H1 (cell line): ENCODE measurements around the gene CCDC28B. TPM values are rescaled to one million over a fixed set of nuclear protein-coding genes. Genes with fewer than 3 reads are reported as not detected.

Experiments used
- CTCF ChIA-PET: fragments of 300-600 bp; sonication (Branson Sonifier 250); formaldehyde crosslinking; loops from one replicate; lab custom pipeline; 2021; ENCODE audit not compliant: partially characterized antibody; lab: Charles Lee
- POLR2A ChIA-PET: fragments of 300-600 bp; sonication (Branson Sonifier 250); formaldehyde crosslinking; loops from one replicate; lab custom pipeline; 2021; ENCODE audit warnings: inconsistent platforms; ENCODE audit not compliant: partially characterized antibody; lab: Charles Lee
- DNase-seq, 2 experiments: peaks; one replicate each; pipeline versions ENCODE4 v3.0.0 to v3.0.0-alpha.2; 2010 to 2022; ENCODE audit warnings: low spot score in 2 of 2, low read depth in 1 of 2, mixed read lengths in 1 of 2
- FAIRE-seq: peaks from 2 replicates; lab custom pipeline; 2011; peaks lifted over from hg19 to GRCh38; lab: Jason Lieb, UNC
- H2AFZ ChIP-seq: 2 replicates; pipeline ENCODE4 v1.8.1; 2012; ENCODE audit warnings: low read length, inconsistent platforms
- H2AK5ac ChIP-seq: 2 replicates; pipeline ENCODE4 v1.6.1; 2013; ENCODE audit warnings: low read depth, low read length
- H2BK120ac ChIP-seq: replicated peaks from 2 replicates; pipeline ENCODE3; 2013; ENCODE audit warnings: low read depth, low read length, inconsistent platforms
- H2BK12ac ChIP-seq: 2 replicates; pipeline ENCODE4 v1.6.1; 2013; ENCODE audit warnings: low read depth, low read length
- H2BK15ac ChIP-seq: 2 replicates; pipeline ENCODE4 v1.6.1; 2013; ENCODE audit warnings: low read length
- H2BK20ac ChIP-seq: 2 replicates; pipeline ENCODE4 v1.6.1; 2013; ENCODE audit warnings: low read length
- H2BK5ac ChIP-seq: 2 replicates; pipeline ENCODE4 v1.6.1; 2013; ENCODE audit warnings: low read depth, low read length
- H3K14ac ChIP-seq: 2 replicates; pipeline ENCODE4 v1.6.1; 2013; ENCODE audit warnings: inconsistent platforms; ENCODE audit not compliant: insufficient read length
- H3K18ac ChIP-seq: 2 replicates; pipeline ENCODE4 v1.6.1; 2013; ENCODE audit warnings: low read length; ENCODE audit errors: extremely low read depth
- H3K23ac ChIP-seq: 2 replicates; pipeline ENCODE4 v1.6.1; 2013; ENCODE audit warnings: inconsistent platforms; ENCODE audit not compliant: insufficient read length
- H3K23me2 ChIP-seq: 2 replicates; pipeline ENCODE4 v1.6.1; 2013; ENCODE audit warnings: low read depth, low read length
- H3K27ac ChIP-seq: 2 replicates; pipeline ENCODE4 v1.6.1; 2011; ENCODE audit warnings: low read depth, low read length, inconsistent platforms
- H3K27me3 ChIP-seq, 4 experiments: replicated peaks in 1 of 4; 1 replicate in 1 of 4; 2 replicates in 3 of 4; pipeline versions ENCODE4 v1.6.1 to v1.8.1; 2011 to 2013; ENCODE audit warnings: low read length in 3 of 4, mild to moderate bottlenecking in 3 of 4, inconsistent platforms in 2 of 4, mixed read lengths in 2 of 4, moderate library complexity in 1 of 4; ENCODE audit not compliant: control insufficient read depth in 3 of 4, insufficient read depth in 3 of 4; ENCODE audit errors: extremely low read depth in 1 of 4
- H3K36me3 ChIP-seq, 4 experiments: 2 replicates each; pipeline versions ENCODE4 v1.6.1 to v1.8.1; 2011 to 2013; ENCODE audit warnings: mild to moderate bottlenecking in 4 of 4, low read length in 3 of 4, moderate library complexity in 2 of 4, control low read depth in 1 of 4, inconsistent platforms in 1 of 4; ENCODE audit not compliant: insufficient read depth in 4 of 4, control insufficient read depth in 2 of 4
- H3K4ac ChIP-seq: replicated peaks from 2 replicates; pipeline ENCODE3; 2013; ENCODE audit warnings: low read length, low read depth, mixed read lengths, inconsistent platforms; ENCODE audit not compliant: insufficient read length
- H3K4me1 ChIP-seq, 4 experiments: replicated peaks in 1 of 4; 1 replicate in 1 of 4; 2 replicates in 3 of 4; pipeline versions ENCODE4 v1.6.1 to v1.8.1; 2011 to 2013; ENCODE audit warnings: low read length in 3 of 4, inconsistent platforms in 2 of 4, mixed read lengths in 1 of 4; ENCODE audit not compliant: insufficient read depth in 4 of 4, control insufficient read depth in 3 of 4
- H3K4me2 ChIP-seq, 2 experiments: 2 replicates each; pipeline versions ENCODE4 v1.6.1 to v1.8.1; 2011 to 2013; ENCODE audit warnings: low read depth in 2 of 2, low read length in 2 of 2, control low read depth in 1 of 2, inconsistent platforms in 1 of 2, mild to moderate bottlenecking in 1 of 2; ENCODE audit not compliant: insufficient read depth in 1 of 2
- H3K4me3 ChIP-seq, 4 experiments: fragments of 200-600, 300-600 bp in 1 of 4; sonication (generic), shearing (Covaris generic), sonication (Bioruptor Twin) in 1 of 4; 2 replicates each; pipeline versions ENCODE4 v1.5.1 to v1.8.1; 2011 to 2016; ENCODE audit warnings: low read length in 4 of 4, low read depth in 3 of 4, control low read depth in 2 of 4, inconsistent platforms in 2 of 4, mild to moderate bottlenecking in 2 of 4, mixed read lengths in 1 of 4, moderate library complexity in 1 of 4; ENCODE audit not compliant: insufficient read depth in 2 of 4; ENCODE audit errors: extremely low read depth in 1 of 4
- H3K56ac ChIP-seq: replicated peaks from 2 replicates; pipeline ENCODE3; 2013; ENCODE audit warnings: low read depth, mild to moderate bottlenecking, mixed read lengths, low read length, inconsistent platforms; ENCODE audit not compliant: insufficient read length
- H3K79me1 ChIP-seq: 2 replicates; pipeline ENCODE4 v1.6.1; 2013; ENCODE audit warnings: low read depth, low read length, control low read depth
- H3K79me2 ChIP-seq, 2 experiments: 2 replicates each; pipeline versions ENCODE4 v1.6.1 to v1.8.1; 2012 to 2013; ENCODE audit warnings: low read length in 2 of 2, mild to moderate bottlenecking in 2 of 2, inconsistent platforms in 1 of 2; ENCODE audit not compliant: insufficient read depth in 2 of 2, control insufficient read depth in 1 of 2
- H3K9ac ChIP-seq, 4 experiments: replicated peaks in 1 of 4; 1 replicate in 1 of 4; 2 replicates in 3 of 4; pipeline versions ENCODE4 v1.6.1 to v1.8.1; 2011 to 2013; ENCODE audit warnings: low read depth in 3 of 4, low read length in 3 of 4, control low read depth in 2 of 4, mild to moderate bottlenecking in 2 of 4, moderate library complexity in 2 of 4, inconsistent platforms in 1 of 4; ENCODE audit errors: extremely low read depth in 1 of 4
- H3K9me3 ChIP-seq, 2 experiments: 2 replicates each; pipeline versions ENCODE4 v1.6.1 to v1.8.1; 2012 to 2013; ENCODE audit warnings: mild to moderate bottlenecking in 2 of 2, moderate library complexity in 2 of 2, control low read depth in 1 of 2, inconsistent platforms in 1 of 2, low read depth in 1 of 2, low read length in 1 of 2, mixed read lengths in 1 of 2; ENCODE audit not compliant: insufficient read depth in 2 of 2
- H4K20me1 ChIP-seq, 2 experiments: replicated peaks in 1 of 2; 2 replicates each; pipeline versions ENCODE3 to v1.8.1; 2011 to 2013; ENCODE audit warnings: inconsistent platforms in 2 of 2, low read length in 2 of 2, mild to moderate bottlenecking in 1 of 2; ENCODE audit not compliant: insufficient read depth in 2 of 2, control insufficient read depth in 1 of 2
- H4K5ac ChIP-seq: 2 replicates; pipeline ENCODE4 v1.6.1; 2013; ENCODE audit warnings: low read length, low read depth, mixed read lengths, inconsistent platforms; ENCODE audit not compliant: insufficient read length
- H4K8ac ChIP-seq: 2 replicates; pipeline ENCODE4 v1.8.0; 2013; ENCODE audit warnings: mild to moderate bottlenecking, moderate library complexity, low read length, inconsistent platforms; ENCODE audit not compliant: insufficient read depth; ENCODE audit errors: extremely low read depth
- H4K91ac ChIP-seq: replicated peaks from 2 replicates; pipeline ENCODE3; 2013; ENCODE audit warnings: low read length, mixed read lengths, inconsistent platforms; ENCODE audit not compliant: insufficient read length
- ATF3 ChIP-seq: IDR thresholded peaks from 2 replicates; pipeline ENCODE4 v1.6.1; 2011; ENCODE audit warnings: low read depth, mild to moderate bottlenecking, low read length; ENCODE audit not compliant: insufficient read depth
- BACH1 ChIP-seq: IDR thresholded peaks from 2 replicates; pipeline ENCODE4 v1.6.1; 2012; ENCODE audit warnings: low read length, improper control_type of control experiment
- HDAC6 ChIP-seq: IDR thresholded peaks from one replicate; pipeline ENCODE4 v1.7.1; 2012; ENCODE audit warnings: low read depth, mild to moderate bottlenecking, inconsistent platforms, low read length, moderate library complexity
- KDM1A ChIP-seq: fragments of 200-600, 300-600 bp; sonication (generic); IDR thresholded peaks from 2 replicates; pipeline ENCODE4 v1.7.1; 2016; ENCODE audit warnings: mild to moderate bottlenecking, low read length, borderline replicate concordance
- KDM5A ChIP-seq: fragments of 200-600 bp; IDR thresholded peaks from 2 replicates; pipeline ENCODE4 v1.7.1; 2012; ENCODE audit warnings: mild to moderate bottlenecking, low read length, inconsistent platforms, mixed read lengths
- MAFK ChIP-seq: IDR thresholded peaks from 2 replicates; pipeline ENCODE4 v1.6.1; 2012; ENCODE audit warnings: low read depth, mild to moderate bottlenecking, improper control_type of control experiment, low read length
- MAX ChIP-seq: IDR thresholded peaks from 2 replicates; pipeline ENCODE4 v1.6.1; 2012; ENCODE audit warnings: inconsistent platforms
- RNF2 ChIP-seq: fragments of 200-900, 300-1000 bp; sonication (generic); IDR thresholded peaks from 2 replicates; pipeline ENCODE4 v1.7.1; 2016; ENCODE audit warnings: borderline replicate concordance, low read depth, mild to moderate bottlenecking, antibody characterized with exemption, low read length; ENCODE audit not compliant: poor library complexity, severe bottlenecking; ENCODE audit errors: missing control alignments
- SP4 ChIP-seq: IDR thresholded peaks from 2 replicates; pipeline ENCODE4 v1.6.1; 2012; ENCODE audit warnings: low read length, inconsistent platforms
- SUZ12 ChIP-seq: fragments of 200-600 bp; sonication (generic); IDR thresholded peaks from 2 replicates; pipeline ENCODE4 v1.6.1; 2012; ENCODE audit warnings: mild to moderate bottlenecking, inconsistent platforms, low read length, moderate library complexity, mixed read lengths
- WGBS, 2 experiments: shearing (Covaris generic) in 1 of 2; methylation state at CpG; one replicate each; pipeline versions ENCODE4 v1.1.6 to v1.1.7; 2013 to 2015; ENCODE audit warnings: low lambda C conversion rate in 2 of 2, mixed read lengths in 2 of 2, inconsistent platforms in 1 of 2, low coverage in 1 of 2, missing lambda C conversion rate in 1 of 2; ENCODE audit not compliant: insufficient replicate concordance in 2 of 2, insufficient coverage in 1 of 2, insufficient read length in 1 of 2; ENCODE audit errors: extremely low coverage in 1 of 2, missing lambda C conversion rate in 1 of 2; 5-methylcytosine and 5-hydroxymethylcytosine counted together
- polyA plus RNA-seq, 7 experiments: library from polyadenylated mRNA; depleted of rRNA in 3 of 7; stranded (reverse) in 5 of 7; unstranded in 2 of 7; fragments of >200 nt in 5 of 7; fragments of 200-250 nt in 2 of 7; gene quantifications; 1 replicate in 5 of 7; 2 replicates in 1 of 7; 4 replicates in 1 of 7; pipeline versions ENCODE4 v1.2.1 to v1.2.3, GENCODE V29; 2011 to 2013; ENCODE audit warnings: missing spikeins in 2 of 7, mixed read lengths in 2 of 7
- total RNA-seq: library from RNA; stranded (reverse); fragmentation: NEBNext Ultra II Directional; extraction: Animal tissue kit (Norgen Biotek cat#: 25700); gene quantifications from 2 replicates; pipeline ENCODE4 v1.2.1, GENCODE V29; 2021

CCDC28B gene
- total and polyA plus RNA-seq, 2 of the 8 experiments (the other 6 are each of a cell fraction or from before 2014, with no cell fraction given): 16.7 to 17.1 TPM

- Histone ChIP-seq H3K79me2 (peaks cover 4 to 22% of the 10 kb centered on the region in 2 experiments), H4K91ac (no peak overlapping the region), H2BK120ac (no peak overlapping the region), H2AK5ac (no peak overlapping the region), H3K4me2 (no peak overlapping the region), H3K23ac (no peak overlapping the region), H3K56ac (no peak overlapping the region), H3K4ac (no peak overlapping the region), H3K23me2 (no peaks in the 10 kb centered on the region), H3K18ac (no peak overlapping the region), H3K9ac (no peak overlapping the region), H4K5ac (no peak overlapping the region), H2BK5ac (no peak overlapping the region), H2BK20ac (no peak overlapping the region), H2BK15ac (no peak overlapping the region), H3K4me1 (no peaks in the 10 kb centered on the region), H2AFZ (no peak overlapping the region), H3K27me3 (no peaks in the 10 kb centered on the region), H4K8ac (no peak overlapping the region), H3K36me3 (peaks cover 44 to 84% (median 74%) of the 10 kb centered on the region in 4 experiments), H4K20me1 (peaks cover 6 to 17% of the 10 kb centered on the region in 2 experiments), H3K14ac (no peak overlapping the region), H3K4me3 (no peak overlapping the region), H3K27ac (no peak overlapping the region), H3K79me1 (no peaks in the 10 kb centered on the region), H3K9me3 (no peaks in the 10 kb centered on the region), H2BK12ac (no peak overlapping the region)
- FAIRE-seq: no peak
- no peak for DNase-seq
- CTCF ChIA-PET: interaction anchor here (0.9 kb wide), 1 partner anchor 12 kb away, joined by 4 read pairs; the partner anchor contains the start of gene CCDC28B
- WGBS, 2 experiments: 87% methylated on average over 9 of the region's 9 CpGs; no CpG with 5 or more reads in 1 of the 2 experiments
- TF ChIP-seq KDM1A (no peak), ATF3 (no peak), HDAC6 (no peak), MAX (no peak), BACH1 (no peak), KDM5A (no peak), MAFK (no peak), SUZ12 (no peak), SP4 (no peak), RNF2 (no peak)
- POLR2A ChIA-PET: interaction anchor here (0.9 to 21.3 kb wide), 3 partner anchors 3 to 52 kb away, joined by 3 to 332 read pairs (median 332); partner anchors contain the start of genes CCDC28B, IQCC and TXLNA
These were observed 12.5 kb upstream of the CCDC28B start for GRCh38 chr1:32187850-32188249.
